Measurements from ENCODE around the gene LGALS16. TPM values are rescaled to one million over a fixed set of nuclear protein-coding genes. Genes with fewer than 3 reads are reported as not detected.
"Not testable (repeated sequence)": the region's sequence is repeated elsewhere in the genome, so short reads cannot be mapped to it uniquely, and the experiment has no call there.

The LGALS16 gene
- total RNA-seq, 6 donors from 2014 or later: not detected

DNA sequence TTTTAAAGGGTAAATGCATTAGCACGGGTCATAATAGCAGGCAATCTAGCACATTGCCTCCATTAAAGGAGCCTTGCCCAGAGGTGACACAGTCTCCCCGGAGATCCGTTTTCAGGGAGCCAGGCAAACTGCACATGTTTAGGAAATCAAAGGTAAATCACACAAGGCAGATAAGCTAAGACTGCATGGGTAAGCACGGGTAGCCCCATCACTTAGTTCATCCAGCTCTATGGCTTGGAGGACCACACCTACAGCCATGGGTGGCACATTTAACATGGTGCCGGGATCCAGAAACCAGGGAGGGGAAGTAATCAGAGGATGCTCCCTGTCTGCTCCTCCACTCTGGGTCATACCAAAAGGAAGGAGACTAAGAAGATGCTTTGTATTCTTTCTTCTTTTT, 16.8 kb downstream of the LGALS16 start:
- TF ChIP-seq EP300 (IDR thresholded peaks at IDR 0.05) (no peak), POLR2A (IDR thresholded peaks at IDR 0.05) (no peak), POLR2AphosphoS5 (IDR thresholded peaks at IDR 0.05) (no peak)
- TF ChIP-seq, protein P1, sequence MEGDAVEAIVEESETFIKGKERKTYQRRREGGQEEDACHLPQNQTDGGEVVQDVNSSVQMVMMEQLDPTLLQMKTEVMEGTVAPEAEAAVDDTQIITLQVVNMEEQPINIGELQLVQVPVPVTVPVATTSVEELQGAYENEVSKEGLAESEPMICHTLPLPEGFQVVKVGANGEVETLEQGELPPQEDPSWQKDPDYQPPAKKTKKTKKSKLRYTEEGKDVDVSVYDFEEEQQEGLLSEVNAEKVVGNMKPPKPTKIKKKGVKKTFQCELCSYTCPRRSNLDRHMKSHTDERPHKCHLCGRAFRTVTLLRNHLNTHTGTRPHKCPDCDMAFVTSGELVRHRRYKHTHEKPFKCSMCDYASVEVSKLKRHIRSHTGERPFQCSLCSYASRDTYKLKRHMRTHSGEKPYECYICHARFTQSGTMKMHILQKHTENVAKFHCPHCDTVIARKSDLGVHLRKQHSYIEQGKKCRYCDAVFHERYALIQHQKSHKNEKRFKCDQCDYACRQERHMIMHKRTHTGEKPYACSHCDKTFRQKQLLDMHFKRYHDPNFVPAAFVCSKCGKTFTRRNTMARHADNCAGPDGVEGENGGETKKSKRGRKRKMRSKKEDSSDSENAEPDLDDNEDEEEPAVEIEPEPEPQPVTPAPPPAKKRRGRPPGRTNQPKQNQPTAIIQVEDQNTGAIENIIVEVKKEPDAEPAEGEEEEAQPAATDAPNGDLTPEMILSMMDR (IDR thresholded peaks at IDR 0.05): no peak
- DNase-seq (no peak), ATAC-seq (ENCODE audit: low FRiP score in 2 of 2) (no peak)
- H3K27ac ChIP-seq: no peak overlapping the region
- WGBS, 2 donors: 53 to 59% methylated on average over 5 of the region's 5 CpGs
- H3K4me1 ChIP-seq: no peaks in the 10 kb centered on the region
- H3K36me3 ChIP-seq: no peaks in the 10 kb centered on the region
- H3K4me3 ChIP-seq: no peak overlapping the region
- no peaks in the 10 kb centered on the region for H3K9me3 ChIP-seq
- H3K27me3 ChIP-seq: no peaks in the 10 kb centered on the region

- H3K4me1 ChIP-seq: peaks cover 10 to 14% (median 13%) of the 10 kb centered on the region in 4 donors
- H3K9me3 ChIP-seq; H3K36me3 ChIP-seq; DNase-seq; H3K27ac ChIP-seq; ATAC-seq (ENCODE audit: low FRiP score in 2 of 2); H3K27me3 ChIP-seq; H3K4me3 ChIP-seq: not testable (repeated sequence)
- 35 to 38% methylated on average over 1 of the region's 1 CpG for WGBS, 2 donors
These were observed 18.1 kb downstream of the LGALS16 start for GRCh38 chr19:39673862-39674261.

- H3K4me1 ChIP-seq: peaks cover 16 to 22% (median 21%) of the 10 kb centered on the region in 4 donors
- H3K27ac ChIP-seq: no peak overlapping the region
- H3K36me3 ChIP-seq: no peaks in the 10 kb centered on the region
- no peak for TF ChIP-seq POLR2A (IDR thresholded peaks at IDR 0.05)
- no peak for TF ChIP-seq EP300 (IDR thresholded peaks at IDR 0.05)
- TF ChIP-seq, protein P1 (IDR thresholded peaks at IDR 0.05): no peak
- no peak for TF ChIP-seq POLR2AphosphoS5 (IDR thresholded peaks at IDR 0.05)
- H3K9me3 ChIP-seq: no peaks in the 10 kb centered on the region
- 42 to 69% methylated on average over 3 of the region's 3 CpGs for WGBS, 2 donors
- H3K27me3 ChIP-seq: no peaks in the 10 kb centered on the region
- DNase-seq: no peak
- H3K4me3 ChIP-seq: no peak overlapping the region
- ATAC-seq (ENCODE audit: low FRiP score in 2 of 2): no peak
These were observed 20.3 kb downstream of the LGALS16 start for GRCh38 chr19:39676004-39676403.

- peak in 1 of 2 donors; percentile 67 for DNase-seq
- TF ChIP-seq POLR2A (IDR thresholded peaks at IDR 0.05): no peak
- peak in 1 of 2 donors; percentile 25 for TF ChIP-seq POLR2AphosphoS5 (IDR thresholded peaks at IDR 0.05)
These were observed 22.5 kb downstream of the LGALS16 start for GRCh38 chr19:39677961-39678889.

DNA sequence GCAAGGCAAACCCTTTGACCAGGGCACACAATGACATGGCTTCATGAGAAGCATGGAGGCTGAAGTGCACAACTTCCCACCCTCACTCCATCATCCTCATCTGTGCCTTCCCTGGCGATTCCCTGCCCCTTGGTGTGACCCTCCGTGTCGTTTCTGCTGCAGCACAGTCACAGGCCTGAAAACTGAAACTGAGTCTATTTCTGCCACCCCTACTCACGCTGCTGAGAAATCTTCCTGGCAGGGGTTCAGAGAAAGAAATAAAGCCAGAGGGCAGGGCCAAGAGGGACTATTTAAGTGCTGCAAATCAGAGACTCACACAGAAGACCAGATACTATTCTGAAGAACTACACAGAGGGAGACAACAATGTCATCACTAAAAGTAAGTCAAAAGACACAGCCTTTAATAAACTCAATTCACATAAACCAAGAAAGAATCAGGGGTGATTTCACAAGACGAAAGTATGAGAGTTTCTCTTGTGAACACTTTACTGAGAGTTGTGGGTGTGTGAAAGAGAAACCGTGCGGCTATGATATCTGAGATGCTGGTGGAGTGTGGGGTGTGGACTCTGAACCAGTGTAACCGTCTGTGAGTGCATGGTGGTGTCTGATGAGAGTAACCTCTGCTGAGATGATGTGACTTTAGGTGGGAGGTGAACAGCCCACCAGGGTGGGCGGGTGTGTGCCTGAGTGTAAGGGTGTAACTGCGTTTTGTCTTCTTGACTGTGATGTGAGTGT, 23.5 kb downstream of the LGALS16 start:
- no peak for DNase-seq
- Histone ChIP-seq H3K27ac (peak overlapping the region in 3 of 4 donors; percentile 11 to 66 (median 59)), H3K36me3 (no peaks in the 10 kb centered on the region), H3K27me3 (no peaks in the 10 kb centered on the region), H3K4me1 (peaks cover 16 to 22% (median 21%) of the 10 kb centered on the region in 4 donors), H3K9me3 (no peaks in the 10 kb centered on the region), H3K4me3 (no peak overlapping the region)
- no peak for TF ChIP-seq POLR2A (IDR thresholded peaks at IDR 0.05)
- no peak for TF ChIP-seq EP300 (IDR thresholded peaks at IDR 0.05)
- TF ChIP-seq, protein P1 (IDR thresholded peaks at IDR 0.05): no peak
- ATAC-seq (ENCODE audit: low FRiP score in 2 of 2): peak in 1 of 2 donors; percentile 33
- WGBS, 2 donors: 31 to 36% methylated on average over 10 of the region's 10 CpGs

More at GRCh38 chr19:39677961-39678889, 22.5 kb downstream of the LGALS16 start:
- Histone ChIP-seq H3K27me3 (no peaks in the 10 kb centered on the region), H3K9me3 (no peaks in the 10 kb centered on the region), H3K27ac (peak overlapping the region; percentile 38 to 66 (median 60)), H3K4me1 (peaks cover 16 to 22% (median 21%) of the 10 kb centered on the region in 4 donors), H3K4me3 (no peak overlapping the region), H3K36me3 (no peaks in the 10 kb centered on the region)
- 71 to 74% methylated on average over 10 of the region's 10 CpGs for WGBS, 2 donors
- peak; percentile 59 to 87 for ATAC-seq (ENCODE audit: low FRiP score in 2 of 2)

All from upper lobe of left lung (tissue), 6 donors.